ENCODE data around the gene HOXB7. TPM values are rescaled to one million over a fixed set of nuclear protein-coding genes. Genes with fewer than 3 reads are reported as not detected.

The HOXB7 gene
- total RNA-seq, 2 donors from 2014 or later, result 0.52 TPM; not detected in 1

GRCh38 chr17:48592577-48592976 lies 18.2 kb downstream of the HOXB7 start:
- Histone ChIP-seq H3K4me3 (no peak overlapping the region), H3K27me3 (peaks cover 0 to 48% of the 10 kb centered on the region in 2 donors), H3K27ac (peak overlapping the region in 2 of 4 donors; percentile 26 to 37), H3K4me1 (peaks cover 26% of the 10 kb centered on the region), H3K9me3 (no peaks in the 10 kb centered on the region), H3K36me3 (replicated peaks in 1 of 2; ENCODE audit: insufficient read depth in 1 of 2, low read depth in 2 of 2) (no peaks in the 10 kb centered on the region)
- intact Hi-C loops (cut with DNase I), result no loop called here
- no peak for TF ChIP-seq CTCF (IDR thresholded peaks at IDR 0.05)
- no peak for TF ChIP-seq POLR2A (IDR thresholded peaks at IDR 0.05)
- WGBS, 2 donors, result 10 to 24% methylated on average over 14 of the region's 14 CpGs
- ATAC-seq, result no peak
- no peak for DNase-seq

GRCh38 chr17:48592057-48592514 lies 18.7 kb downstream of the HOXB7 start:
- intact Hi-C loops (cut with DNase I), result no loop called here
- no peak for DNase-seq
- no peaks in the 10 kb centered on the region for H3K9me3 ChIP-seq
- H3K36me3 ChIP-seq (replicated peaks in 1 of 2; ENCODE audit: insufficient read depth in 1 of 2, low read depth in 2 of 2), result no peaks in the 10 kb centered on the region
- ATAC-seq, result no peak
- peaks cover 0 to 43% of the 10 kb centered on the region in 2 donors for H3K27me3 ChIP-seq
- peaks cover 21% of the 10 kb centered on the region for H3K4me1 ChIP-seq
- WGBS, 2 donors, result 17 to 27% methylated on average over 20 to 33 of the region's 33 CpGs
- TF ChIP-seq CTCF (IDR thresholded peaks at IDR 0.05), result no peak
- TF ChIP-seq POLR2A (IDR thresholded peaks at IDR 0.05), result no peak
- H3K27ac ChIP-seq, result peak overlapping the region in 2 of 4 donors; percentile 26 to 27
- no peak overlapping the region for H3K4me3 ChIP-seq

DNA sequence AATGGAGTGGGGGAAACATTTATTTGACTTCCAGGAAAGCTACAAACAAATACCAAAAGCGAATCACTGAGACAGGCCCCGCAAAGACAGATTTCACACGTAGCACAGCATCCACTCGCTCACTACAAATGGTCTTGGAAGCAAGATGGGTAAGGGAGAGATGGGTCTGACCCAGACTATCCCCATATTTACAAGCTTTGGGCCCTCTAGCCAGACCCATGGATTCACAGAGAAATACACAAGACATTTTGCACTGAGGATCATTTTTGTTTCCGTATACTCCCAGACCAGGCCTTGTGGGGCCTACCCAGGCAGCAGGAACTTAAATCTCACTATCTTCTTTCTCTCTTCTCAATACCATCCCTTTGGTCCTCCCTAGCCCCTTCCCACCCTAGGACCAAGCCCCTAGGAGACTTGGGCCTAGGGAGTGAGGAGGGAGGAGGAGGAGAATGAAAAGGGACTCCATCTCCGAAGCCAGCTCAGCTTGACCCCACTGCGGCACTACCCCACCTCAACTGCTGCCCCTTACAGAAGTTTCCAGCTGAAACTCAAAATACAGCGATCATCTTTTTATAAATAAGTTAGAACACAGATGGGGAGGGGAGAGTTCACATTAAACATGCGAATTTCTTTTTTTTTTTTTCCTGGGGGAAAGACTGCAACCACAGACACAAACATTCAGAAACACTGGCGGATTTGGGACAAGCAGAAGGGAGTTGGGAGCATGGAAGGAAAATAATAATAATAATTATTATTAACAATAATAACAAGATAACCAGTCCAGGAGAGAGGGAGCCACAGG lies 19.4 kb downstream of the HOXB7 start:
- intact Hi-C loops (cut with DNase I), result no loop called here
- Histone ChIP-seq H3K9me3 (no peaks in the 10 kb centered on the region), H3K27ac (peak overlapping the region in 2 of 4 donors; percentile 5 to 26), H3K4me3 (no peak overlapping the region), H3K36me3 (replicated peaks in 1 of 2; ENCODE audit: insufficient read depth in 1 of 2, low read depth in 2 of 2) (no peaks in the 10 kb centered on the region), H3K27me3 (peaks cover 0 to 43% of the 10 kb centered on the region in 2 donors), H3K4me1 (peaks cover 16% of the 10 kb centered on the region)
- 80 to 82% methylated on average over 10 of the region's 10 CpGs for WGBS, 2 donors
- TF ChIP-seq POLR2A (IDR thresholded peaks at IDR 0.05), result no peak
- ATAC-seq (no peak), DNase-seq (no peak)

DNA sequence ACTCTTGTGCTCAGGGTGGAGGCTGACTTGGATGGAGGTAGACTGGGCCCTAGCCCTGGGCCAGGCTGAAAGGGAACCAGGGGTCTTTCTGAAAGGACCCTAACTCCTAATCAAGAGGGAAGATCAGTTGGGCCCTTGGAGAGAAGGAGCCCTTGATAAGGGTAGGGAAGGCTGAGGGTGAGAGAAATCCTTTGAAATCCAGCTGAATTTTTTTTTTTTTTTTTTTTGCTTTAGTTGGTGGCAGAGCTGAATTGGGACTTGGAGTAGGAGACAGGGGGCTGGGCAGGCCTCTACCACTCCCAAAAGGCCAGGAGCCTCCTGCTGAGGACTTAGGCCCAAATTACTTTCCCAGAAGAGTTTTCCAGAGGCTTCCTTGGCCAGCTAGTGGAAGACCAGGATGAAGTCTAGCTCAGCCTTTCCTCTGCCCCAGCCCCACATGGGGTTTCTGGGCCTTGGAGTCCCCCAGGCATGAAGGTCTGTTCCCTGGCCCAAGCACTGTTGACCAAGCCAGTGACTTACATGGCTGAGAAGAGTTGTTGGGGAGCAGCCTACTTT lies 20.1 kb downstream of the HOXB7 start:
- no peak for ATAC-seq
- no peak for DNase-seq
- Histone ChIP-seq H3K36me3 (replicated peaks in 1 of 2; ENCODE audit: insufficient read depth in 1 of 2, low read depth in 2 of 2) (no peaks in the 10 kb centered on the region), H3K27me3 (peaks cover 0 to 43% of the 10 kb centered on the region in 2 donors), H3K4me1 (peaks cover 16% of the 10 kb centered on the region), H3K4me3 (no peak overlapping the region), H3K9me3 (no peaks in the 10 kb centered on the region), H3K27ac (no peak overlapping the region)
- intact Hi-C loops (cut with DNase I), result no loop called here
- TF ChIP-seq POLR2A (IDR thresholded peaks at IDR 0.05) (no peak), CTCF (IDR thresholded peaks at IDR 0.05) (no peak)

DNA sequence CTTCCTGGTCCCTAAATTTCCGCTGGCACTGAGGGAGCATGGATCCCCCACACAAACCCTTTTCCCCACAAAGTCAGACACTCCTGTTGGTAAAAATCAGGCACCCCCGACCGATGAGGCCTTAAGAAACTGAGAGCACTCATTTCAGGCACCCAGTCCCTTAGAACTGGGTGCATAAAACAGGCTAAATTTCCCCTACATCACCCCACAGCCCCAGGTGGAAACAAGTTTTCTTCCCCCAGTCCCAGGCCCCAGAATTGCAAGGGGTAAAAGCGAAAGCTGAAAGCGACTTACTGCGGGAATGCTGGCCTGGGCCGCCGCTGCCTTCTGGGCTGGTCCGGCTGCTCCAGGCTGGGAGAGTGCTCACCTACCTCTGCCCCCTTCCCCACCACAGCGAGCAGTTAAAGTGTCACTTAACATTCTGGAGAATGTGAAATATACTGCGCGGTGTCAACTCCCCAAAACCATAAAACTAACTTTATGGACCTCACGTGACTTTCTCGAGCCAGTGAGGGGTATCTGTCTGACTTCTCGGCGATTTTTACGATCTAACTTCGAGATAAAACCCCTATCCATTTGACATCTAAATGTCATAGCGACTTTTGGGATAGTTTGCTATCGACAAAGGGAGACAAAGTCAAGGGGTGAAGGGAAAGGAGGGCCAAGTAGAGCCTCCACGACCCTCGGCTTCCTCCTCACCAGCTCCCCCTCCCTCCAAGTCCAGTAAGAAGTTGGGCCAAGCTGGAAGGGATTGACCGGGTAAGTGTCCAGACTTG lies 20.8 kb downstream of the HOXB7 start, which contains the start of gene HOXB3:
Gene HOXB3, minus strand, starts transcription at position 411 of the 776 bp plus-strand sequence. CDS start 37,767 bp downstream, outside the sequence.
- no peak within 1 kb of the TSS for H3K27ac ChIP-seq
- intact Hi-C loops (cut with DNase I), result no loop called here
- H3K36me3 ChIP-seq (replicated peaks in 1 of 2; ENCODE audit: insufficient read depth in 1 of 2, low read depth in 2 of 2), result no peaks in the 10 kb centered on the region
- H3K27me3 ChIP-seq, result peaks cover 0 to 43% of the 10 kb centered on the region in 2 donors
- no peak for TF ChIP-seq POLR2A (IDR thresholded peaks at IDR 0.05)
- no peak within 1 kb of the TSS for H3K4me3 ChIP-seq
- peaks cover 22% of the 10 kb centered on the region for H3K4me1 ChIP-seq
- no peaks in the 10 kb centered on the region for H3K9me3 ChIP-seq
- 46 to 47% methylated on average over 22 to 23 of the region's 23 CpGs for WGBS, 2 donors
- no peak for DNase-seq
- no peak for ATAC-seq
